Neural cell (in vitro differentiated cells): ENCODE results near the gene NTF3. TPM values are rescaled to one million over a fixed set of nuclear protein-coding genes. Genes with fewer than 3 reads are reported as not detected.

Experiments
- H2AFZ ChIP-seq: fragments of 200-600, 300-800 bp; sonication (generic), shearing (Covaris generic); 2 replicates; pipeline ENCODE4 v1.6.0; 2014; ENCODE audit warnings: low read depth, mild to moderate bottlenecking, antibody characterized with exemption, low read length, moderate library complexity
- H3F3A ChIP-seq: fragments of 200-600 bp; shearing (Covaris generic); 2 replicates; pipeline ENCODE4 v1.6.1; 2016; ENCODE audit warnings: mild to moderate bottlenecking, moderate library complexity, mixed read lengths, antibody characterized with exemption, low read length; ENCODE audit not compliant: insufficient read depth, poor library complexity, severe bottlenecking
- H3K27ac ChIP-seq: fragments of 200-600, 300-800 bp; sonication (generic), shearing (Covaris generic); 2 replicates; pipeline ENCODE4 v1.5.1; 2014; ENCODE audit warnings: mild to moderate bottlenecking, low read length, moderate library complexity
- H3K27me3 ChIP-seq: fragments of 300-800, 200-600 bp; sonication (generic), shearing (Covaris generic); 2 replicates; pipeline ENCODE4 v1.6.0; 2014; ENCODE audit warnings: mild to moderate bottlenecking, low read depth, low read length, moderate library complexity; ENCODE audit not compliant: insufficient read depth
- H3K36me3 ChIP-seq: fragments of 300-800, 200-600 bp; sonication (generic), shearing (Covaris generic); 2 replicates; pipeline ENCODE4 v1.5.1; 2014; ENCODE audit warnings: mild to moderate bottlenecking, antibody characterized with exemption, low read length, moderate library complexity; ENCODE audit not compliant: insufficient read depth
- H3K4me2 ChIP-seq: fragments of 300-800, 200-600 bp; sonication (generic), shearing (Covaris generic); 2 replicates; pipeline ENCODE4 v1.6.0; 2014; ENCODE audit warnings: mild to moderate bottlenecking, low read length
- H3K4me3 ChIP-seq: fragments of 300-800, 200-600 bp; sonication (generic), shearing (Covaris generic); 2 replicates; pipeline ENCODE4 v1.5.1; 2014; ENCODE audit warnings: mild to moderate bottlenecking, low read length, moderate library complexity
- H3K79me2 ChIP-seq: fragments of 200-600 bp; shearing (Covaris generic); replicated peaks from 2 replicates; pipeline ENCODE4 v1.6.0; 2014; ENCODE audit warnings: mild to moderate bottlenecking, low read length, moderate library complexity; ENCODE audit not compliant: insufficient read depth
- H3K9ac ChIP-seq: fragments of 300-800, 200-600 bp; sonication (generic), shearing (Covaris generic); 2 replicates; pipeline ENCODE4 v1.6.1; 2016; ENCODE audit warnings: mild to moderate bottlenecking, low read length, mixed read lengths
- H3K9me2 ChIP-seq: fragments of 200-600 bp; shearing (Covaris generic); 2 replicates; pipeline ENCODE4 v1.6.1; 2016; ENCODE audit warnings: mild to moderate bottlenecking, low read length, mixed read lengths; ENCODE audit not compliant: insufficient read depth
- H3K9me3 ChIP-seq: fragments of 200-600, 300-800 bp; sonication (generic), shearing (Covaris generic); 2 replicates; pipeline ENCODE4 v1.6.1; 2016; ENCODE audit warnings: mild to moderate bottlenecking, mixed run types, low read length, moderate library complexity, mixed read lengths
- H4K20me1 ChIP-seq: fragments of 200-600 bp; shearing (Covaris generic); 2 replicates; pipeline ENCODE4 v1.6.1; 2016; ENCODE audit warnings: mild to moderate bottlenecking, mixed run types; ENCODE audit not compliant: insufficient read depth
- EP300 ChIP-seq: fragments of 450-650 bp; conservative IDR thresholded peaks from 2 replicates; pipeline ENCODE4 v1.6.1; 2014; ENCODE audit warnings: antibody characterized with exemption, mild to moderate bottlenecking, moderate library complexity; ENCODE audit not compliant: poor library complexity, severe bottlenecking
- EZH2 ChIP-seq: fragments of 200-600, 300-800 bp; shearing (Covaris generic), sonication (generic); IDR thresholded peaks from 2 replicates; pipeline ENCODE4 v1.6.1; 2014; ENCODE audit warnings: antibody characterized with exemption, low read length, borderline replicate concordance, mild to moderate bottlenecking; ENCODE audit not compliant: insufficient read depth, poor library complexity, severe bottlenecking
- MXI1 ChIP-seq: fragments of 450-650 bp; conservative IDR thresholded peaks from 2 replicates; pipeline ENCODE4 v1.6.1; 2014; ENCODE audit warnings: antibody characterized with exemption, mild to moderate bottlenecking; ENCODE audit not compliant: poor library complexity, severe bottlenecking
- POLR2AphosphoS5 ChIP-seq: IDR thresholded peaks from 2 replicates; pipeline ENCODE4 v1.6.1; 2012
- RAD21 ChIP-seq: fragments of 450-650 bp; conservative IDR thresholded peaks from 2 replicates; pipeline ENCODE4 v1.6.1; 2014; ENCODE audit warnings: antibody characterized with exemption, mild to moderate bottlenecking, moderate library complexity
- REST ChIP-seq: IDR thresholded peaks from 2 replicates; pipeline ENCODE4 v1.6.1; 2012; ENCODE audit warnings: borderline replicate concordance
- SMC3 ChIP-seq: fragments of 450-650 bp; conservative IDR thresholded peaks from 2 replicates; pipeline ENCODE4 v1.6.1; 2014; ENCODE audit warnings: antibody characterized with exemption, mild to moderate bottlenecking, moderate library complexity; ENCODE audit not compliant: poor library complexity
- TAF1 ChIP-seq: IDR thresholded peaks from 2 replicates; pipeline ENCODE4 v1.6.1; 2012; ENCODE audit warnings: low read depth
- polyA plus RNA-seq: library from polyadenylated mRNA; depleted of rRNA; stranded (reverse); fragments of >200 nt; gene quantifications from 2 replicates; pipeline ENCODE4 v1.2.3, GENCODE V29; 2014
- TF ChIP-seq, protein P1 (sequence below): fragments of 450-650 bp; IDR thresholded peaks from 2 replicates; pipeline ENCODE4 v1.5.1; 2014; ENCODE audit warnings: antibody characterized with exemption, mild to moderate bottlenecking, moderate library complexity; ENCODE audit not compliant: poor library complexity, severe bottlenecking

The NTF3 gene
- polyA plus RNA-seq, 1 donor from 2014 or later, result not detected

GRCh38 chr12:5488626-5488955 lies 56.7 kb downstream of the NTF3 start:
- no peak overlapping the region for H2AFZ ChIP-seq
- no peaks in the 10 kb centered on the region for H3K9me3 ChIP-seq
- no peaks in the 10 kb centered on the region for H3K9me2 ChIP-seq
- H3K9ac ChIP-seq, result no peak overlapping the region
- H3K27me3 ChIP-seq, result no peaks in the 10 kb centered on the region
- no peak for TF ChIP-seq TAF1
- no peak for TF ChIP-seq EZH2
- no peak for TF ChIP-seq MXI1
- no peak for TF ChIP-seq POLR2AphosphoS5
- TF ChIP-seq EP300, result no peak
- TF ChIP-seq REST, result no peak
- no peak for TF ChIP-seq RAD21
- no peak for TF ChIP-seq SMC3
- TF ChIP-seq, protein P1, sequence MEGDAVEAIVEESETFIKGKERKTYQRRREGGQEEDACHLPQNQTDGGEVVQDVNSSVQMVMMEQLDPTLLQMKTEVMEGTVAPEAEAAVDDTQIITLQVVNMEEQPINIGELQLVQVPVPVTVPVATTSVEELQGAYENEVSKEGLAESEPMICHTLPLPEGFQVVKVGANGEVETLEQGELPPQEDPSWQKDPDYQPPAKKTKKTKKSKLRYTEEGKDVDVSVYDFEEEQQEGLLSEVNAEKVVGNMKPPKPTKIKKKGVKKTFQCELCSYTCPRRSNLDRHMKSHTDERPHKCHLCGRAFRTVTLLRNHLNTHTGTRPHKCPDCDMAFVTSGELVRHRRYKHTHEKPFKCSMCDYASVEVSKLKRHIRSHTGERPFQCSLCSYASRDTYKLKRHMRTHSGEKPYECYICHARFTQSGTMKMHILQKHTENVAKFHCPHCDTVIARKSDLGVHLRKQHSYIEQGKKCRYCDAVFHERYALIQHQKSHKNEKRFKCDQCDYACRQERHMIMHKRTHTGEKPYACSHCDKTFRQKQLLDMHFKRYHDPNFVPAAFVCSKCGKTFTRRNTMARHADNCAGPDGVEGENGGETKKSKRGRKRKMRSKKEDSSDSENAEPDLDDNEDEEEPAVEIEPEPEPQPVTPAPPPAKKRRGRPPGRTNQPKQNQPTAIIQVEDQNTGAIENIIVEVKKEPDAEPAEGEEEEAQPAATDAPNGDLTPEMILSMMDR, result no peak
- no peak overlapping the region for H3K4me3 ChIP-seq
- H3F3A ChIP-seq, result no peaks in the 10 kb centered on the region
- no peak overlapping the region for H3K27ac ChIP-seq
- H4K20me1 ChIP-seq, result no peaks in the 10 kb centered on the region
- H3K4me2 ChIP-seq, result no peak overlapping the region
- H3K36me3 ChIP-seq, result no peaks in the 10 kb centered on the region
- no peaks in the 10 kb centered on the region for H3K79me2 ChIP-seq

GRCh38 chr12:5489017-5489416 lies 57.1 kb downstream of the NTF3 start:
- no peaks in the 10 kb centered on the region for H3F3A ChIP-seq
- no peak for TF ChIP-seq POLR2AphosphoS5
- no peak for TF ChIP-seq TAF1
- TF ChIP-seq REST, result no peak
- TF ChIP-seq RAD21, result no peak
- no peak for TF ChIP-seq EP300
- TF ChIP-seq SMC3, result no peak
- no peak for TF ChIP-seq MXI1
- TF ChIP-seq, protein P1, result no peak
- no peak overlapping the region for H3K4me2 ChIP-seq
- no peak overlapping the region for H2AFZ ChIP-seq
- H3K27me3 ChIP-seq, result no peaks in the 10 kb centered on the region
- H4K20me1 ChIP-seq, result no peaks in the 10 kb centered on the region
- H3K9me3 ChIP-seq, result no peaks in the 10 kb centered on the region
- no peaks in the 10 kb centered on the region for H3K36me3 ChIP-seq
- H3K9ac ChIP-seq, result no peak overlapping the region
- H3K27ac ChIP-seq, result no peak overlapping the region
- H3K4me3 ChIP-seq, result no peak overlapping the region
- no peaks in the 10 kb centered on the region for H3K9me2 ChIP-seq
- H3K79me2 ChIP-seq, result no peaks in the 10 kb centered on the region
